ENCODE results near the gene COX7B2.

The COX7B2 gene

DNA sequence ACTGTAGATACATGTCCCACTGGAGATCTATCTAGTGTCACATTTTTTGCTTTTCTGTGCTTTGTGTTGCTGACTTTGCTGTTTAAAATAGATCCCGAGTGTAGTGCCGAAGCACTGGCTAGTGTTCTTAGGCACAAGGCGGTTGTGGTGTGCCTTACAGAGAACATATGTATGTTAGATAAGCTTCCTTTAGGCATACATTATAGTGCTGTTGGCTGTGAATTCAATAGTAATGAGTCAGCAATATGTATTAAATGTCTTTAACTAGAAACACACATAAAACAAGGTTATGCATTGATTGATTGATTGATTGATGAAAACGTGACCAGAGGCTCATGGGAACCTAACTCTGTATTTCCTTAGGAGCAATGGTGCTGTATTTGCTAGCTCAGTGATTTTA is 56.2 kb downstream of the COX7B2 start:
- TF ChIP-seq, protein P1, sequence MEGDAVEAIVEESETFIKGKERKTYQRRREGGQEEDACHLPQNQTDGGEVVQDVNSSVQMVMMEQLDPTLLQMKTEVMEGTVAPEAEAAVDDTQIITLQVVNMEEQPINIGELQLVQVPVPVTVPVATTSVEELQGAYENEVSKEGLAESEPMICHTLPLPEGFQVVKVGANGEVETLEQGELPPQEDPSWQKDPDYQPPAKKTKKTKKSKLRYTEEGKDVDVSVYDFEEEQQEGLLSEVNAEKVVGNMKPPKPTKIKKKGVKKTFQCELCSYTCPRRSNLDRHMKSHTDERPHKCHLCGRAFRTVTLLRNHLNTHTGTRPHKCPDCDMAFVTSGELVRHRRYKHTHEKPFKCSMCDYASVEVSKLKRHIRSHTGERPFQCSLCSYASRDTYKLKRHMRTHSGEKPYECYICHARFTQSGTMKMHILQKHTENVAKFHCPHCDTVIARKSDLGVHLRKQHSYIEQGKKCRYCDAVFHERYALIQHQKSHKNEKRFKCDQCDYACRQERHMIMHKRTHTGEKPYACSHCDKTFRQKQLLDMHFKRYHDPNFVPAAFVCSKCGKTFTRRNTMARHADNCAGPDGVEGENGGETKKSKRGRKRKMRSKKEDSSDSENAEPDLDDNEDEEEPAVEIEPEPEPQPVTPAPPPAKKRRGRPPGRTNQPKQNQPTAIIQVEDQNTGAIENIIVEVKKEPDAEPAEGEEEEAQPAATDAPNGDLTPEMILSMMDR (IDR thresholded peaks at IDR 0.05; ENCODE audit: unreplicated experiment in 3 of 3), result no peak
- Mint-ChIP-seq H3K36me3 (ENCODE audit: low read depth) (no peaks in the 10 kb centered on the region), H3K4me1 (no peaks in the 10 kb centered on the region)

DNA sequence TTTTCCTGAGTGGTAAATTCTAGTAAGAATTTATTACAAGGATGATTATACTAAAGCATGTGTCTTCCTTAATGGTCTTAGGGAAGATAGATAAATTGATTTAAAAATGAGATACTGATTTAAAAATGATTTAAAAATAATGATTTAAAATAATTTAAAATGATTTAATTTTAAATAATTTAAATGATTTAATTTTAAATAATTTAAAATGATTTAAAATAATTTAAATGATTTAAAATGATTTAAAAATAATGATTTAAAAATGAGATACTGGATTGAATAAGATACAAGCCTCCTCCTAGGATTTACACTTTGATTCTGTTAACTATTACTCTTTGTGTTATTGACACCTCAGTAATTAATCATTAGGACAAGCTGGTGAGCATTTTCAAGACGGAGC is 59.0 kb downstream of the COX7B2 start:
- H3K9me3 Mint-ChIP-seq, result no peaks in the 10 kb centered on the region
- H3K4me3 Mint-ChIP-seq, result no peak overlapping the region
- no peak overlapping the region for H3K27ac Mint-ChIP-seq
- H3K36me3 Mint-ChIP-seq (ENCODE audit: low read depth), result no peaks in the 10 kb centered on the region
- TF ChIP-seq, protein P1 (IDR thresholded peaks at IDR 0.05; ENCODE audit: unreplicated experiment in 3 of 3), result no peak
- peaks cover 12% of the 10 kb centered on the region for H3K4me1 Mint-ChIP-seq
- H3K27me3 Mint-ChIP-seq (ENCODE audit: low read depth), result peaks cover 8% of the 10 kb centered on the region

More for the DNA sequence above, 56.2 kb downstream of the COX7B2 start:
- H3K9me3 Mint-ChIP-seq, result no peaks in the 10 kb centered on the region
- H3K27ac Mint-ChIP-seq, result no peak overlapping the region
- no peak overlapping the region for H3K4me3 Mint-ChIP-seq
- H3K27me3 Mint-ChIP-seq (ENCODE audit: low read depth), result peaks cover 4% of the 10 kb centered on the region

DNA sequence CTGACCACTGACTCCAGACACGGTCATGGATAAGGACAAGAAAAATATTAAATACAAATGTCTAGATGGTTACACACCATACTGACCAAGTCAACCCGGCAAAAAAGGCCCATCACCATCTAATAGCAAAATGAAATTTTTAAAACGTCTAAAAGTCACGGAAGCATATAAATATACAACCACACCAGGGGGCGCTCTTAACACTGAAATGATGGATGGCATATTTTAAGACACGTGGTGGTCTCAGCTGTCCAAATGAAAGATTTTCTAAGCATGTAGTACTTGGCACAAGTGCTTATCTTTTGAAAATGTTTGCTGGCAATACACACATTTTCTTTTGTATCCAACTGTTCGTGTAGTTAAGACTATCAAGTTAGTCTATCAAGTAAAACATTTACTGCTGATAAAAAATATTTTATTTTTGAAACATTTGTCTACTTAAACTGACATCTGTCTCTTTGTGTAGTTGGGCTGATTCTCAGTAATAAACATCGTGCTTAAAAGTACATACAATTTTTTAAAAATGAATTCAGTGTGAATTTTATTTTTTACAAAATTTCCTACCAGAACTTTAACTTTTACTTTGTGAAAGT is 64.6 kb downstream of the COX7B2 start:
- no peaks in the 10 kb centered on the region for H3K36me3 Mint-ChIP-seq (ENCODE audit: low read depth)
- H3K27me3 Mint-ChIP-seq (ENCODE audit: low read depth), result peaks cover 4% of the 10 kb centered on the region
- H3K27ac Mint-ChIP-seq, result no peak overlapping the region
- TF ChIP-seq, protein P1 (IDR thresholded peaks at IDR 0.05; ENCODE audit: unreplicated experiment in 3 of 3), result peak; percentile 65 to 82 (median 69)
- H3K9me3 Mint-ChIP-seq, result no peaks in the 10 kb centered on the region
- H3K4me1 Mint-ChIP-seq, result peaks cover 17% of the 10 kb centered on the region
- no peak overlapping the region for H3K4me3 Mint-ChIP-seq

DNA sequence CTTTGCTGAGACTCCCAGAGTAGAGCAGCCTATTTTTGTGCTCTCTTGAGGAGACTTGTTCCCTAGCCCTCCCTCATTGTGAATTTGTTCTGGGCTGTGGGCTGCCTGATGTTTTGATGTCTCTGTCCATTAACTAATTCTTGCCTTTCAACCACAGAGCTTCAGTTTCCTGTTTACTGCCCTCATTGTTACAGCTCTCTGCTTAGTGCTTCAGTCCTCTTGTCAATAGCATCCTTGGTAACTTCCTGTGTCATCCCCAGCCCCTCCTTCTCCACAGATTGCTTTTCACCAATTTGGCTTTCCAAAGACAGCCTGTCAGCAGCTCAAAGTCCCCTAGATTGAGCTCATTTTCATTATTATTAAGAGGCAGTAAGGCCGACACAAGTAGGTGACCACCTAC is 69.9 kb downstream of the COX7B2 start:
- Mint-ChIP-seq H3K36me3 (ENCODE audit: low read depth) (no peaks in the 10 kb centered on the region), H3K4me1 (peaks cover 1% of the 10 kb centered on the region), H3K27ac (no peak overlapping the region), H3K9me3 (no peaks in the 10 kb centered on the region), H3K27me3 (ENCODE audit: low read depth) (no peaks in the 10 kb centered on the region), H3K4me3 (no peak overlapping the region)
- TF ChIP-seq, protein P1 (IDR thresholded peaks at IDR 0.05; ENCODE audit: unreplicated experiment in 3 of 3), result no peak

DNA sequence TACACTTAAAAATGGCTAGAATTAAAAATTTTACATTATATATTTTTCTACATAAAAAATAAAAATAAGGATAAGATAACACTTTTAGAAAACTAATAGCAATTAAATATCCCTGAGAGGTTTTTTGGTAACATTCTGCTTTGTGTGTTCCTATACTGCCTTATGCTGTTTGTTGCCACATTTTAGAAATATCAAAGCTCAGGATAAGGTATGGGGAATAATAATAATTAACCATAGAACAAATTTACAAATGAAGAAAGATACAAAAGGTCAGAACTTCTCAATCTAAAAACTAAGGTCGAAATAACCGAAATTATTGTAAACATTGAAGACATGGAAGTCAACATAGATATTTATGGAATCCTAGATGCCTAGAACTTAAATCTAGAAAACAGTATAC is 71.4 kb downstream of the COX7B2 start:
- no peak overlapping the region for H3K4me3 Mint-ChIP-seq
- H3K36me3 Mint-ChIP-seq (ENCODE audit: low read depth), result no peaks in the 10 kb centered on the region
- H3K27ac Mint-ChIP-seq, result no peak overlapping the region
- no peaks in the 10 kb centered on the region for H3K27me3 Mint-ChIP-seq (ENCODE audit: low read depth)
- H3K4me1 Mint-ChIP-seq, result no peaks in the 10 kb centered on the region
- TF ChIP-seq, protein P1 (IDR thresholded peaks at IDR 0.05; ENCODE audit: unreplicated experiment in 3 of 3), result no peak
- H3K9me3 Mint-ChIP-seq, result no peaks in the 10 kb centered on the region

DNA sequence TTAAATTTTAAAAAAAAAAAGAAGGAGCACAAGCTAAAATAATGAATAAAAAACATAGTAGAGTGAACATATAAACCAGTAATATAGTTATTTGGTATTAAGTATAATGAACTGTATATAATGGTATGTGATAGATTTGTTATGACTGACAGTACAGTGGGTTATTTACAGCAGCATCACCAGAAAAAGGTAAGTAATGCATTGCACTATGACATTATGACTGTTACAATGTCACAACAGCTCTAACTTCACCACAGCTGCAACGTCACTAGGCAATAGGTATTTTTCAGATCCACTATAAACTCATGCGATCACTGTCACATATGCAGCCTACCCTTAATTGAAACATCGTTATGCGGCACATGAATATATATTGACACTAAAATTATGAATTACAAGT is 72.5 kb downstream of the COX7B2 start:
- Mint-ChIP-seq H3K4me3 (no peak overlapping the region), H3K27ac (no peak overlapping the region), H3K9me3 (no peaks in the 10 kb centered on the region), H3K36me3 (ENCODE audit: low read depth) (no peaks in the 10 kb centered on the region), H3K27me3 (ENCODE audit: low read depth) (no peaks in the 10 kb centered on the region), H3K4me1 (no peaks in the 10 kb centered on the region)
- TF ChIP-seq, protein P1 (IDR thresholded peaks at IDR 0.05; ENCODE audit: unreplicated experiment in 3 of 3), result no peak

Measured in nephron (organoid).